Measurements from ENCODE around the gene VSIG10. TPM values are rescaled to one million over a fixed set of nuclear protein-coding genes. Genes with fewer than 3 reads are reported as not detected.

The VSIG10 gene
- total and polyA plus RNA-seq, 7 donors: 22.2 to 59.9 (median 28.5) TPM

GRCh38 chr12:118053071-118053985 is 50.5 kb downstream of the VSIG10 start:
- Histone ChIP-seq H3K27me3 (no peaks in the 10 kb centered on the region), H3K27ac (peak overlapping the region; percentile 65 to 75 (median 73)), H3K36me3 (peaks cover 0 to 40% (median 4%) of the 10 kb centered on the region in 4 donors), H3K4me3 (no peak overlapping the region), H3K4me1 (peaks cover 0 to 34% (median 30%) of the 10 kb centered on the region in 4 donors), H3K9me3 (no peaks in the 10 kb centered on the region)
- TF ChIP-seq EP300 (IDR thresholded peaks at IDR 0.05) (no peak), POLR2A (IDR thresholded peaks at IDR 0.05) (no peak), POLR2AphosphoS5 (IDR thresholded peaks at IDR 0.05) (no peak), CTCF (IDR thresholded peaks at IDR 0.05) (no peak)
- DNase-seq: no peak
- intact Hi-C loops (cut with DNase I): no loop called here
- WGBS, 2 donors: 73 to 88% methylated on average over 10 of the region's 10 CpGs

DNA sequence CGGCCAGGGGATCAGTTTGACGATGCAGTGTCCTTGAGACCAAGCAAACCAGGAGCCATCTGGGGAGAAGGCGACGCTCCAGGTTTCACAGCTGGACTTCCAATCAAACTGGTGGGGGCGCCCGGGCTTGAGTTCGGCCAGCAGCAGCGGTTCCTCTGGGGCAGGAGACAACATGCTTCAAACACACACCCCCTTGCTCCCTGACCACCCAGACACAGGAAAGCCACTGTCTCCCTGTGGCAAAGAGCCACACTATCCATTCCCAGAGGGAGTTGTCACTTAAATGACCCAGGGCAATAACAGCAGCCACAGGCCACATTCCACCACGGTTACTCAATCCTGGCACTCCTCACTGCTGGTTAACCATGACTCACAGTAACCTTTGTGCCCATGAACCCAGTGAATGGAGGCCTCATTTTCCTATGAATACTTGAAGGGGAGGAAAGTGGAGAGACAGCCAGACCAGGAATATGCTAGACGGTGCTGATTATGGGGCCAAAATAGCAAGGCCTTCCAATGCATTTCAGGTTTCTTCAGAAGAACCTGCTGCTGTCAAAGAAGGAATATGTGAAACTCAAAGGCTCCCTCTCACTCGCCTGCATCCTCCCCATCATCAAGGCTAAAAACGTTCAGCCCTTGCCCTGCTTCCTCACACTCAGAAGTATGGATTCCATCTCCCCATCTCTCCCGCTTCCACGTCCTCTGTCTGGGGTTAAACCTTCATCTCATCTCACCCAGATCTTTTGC is 51.3 kb downstream of the VSIG10 start:
- peaks cover 0 to 34% (median 30%) of the 10 kb centered on the region in 4 donors for H3K4me1 ChIP-seq
- peak; percentile 88 for DNase-seq
- H3K9me3 ChIP-seq: no peaks in the 10 kb centered on the region
- no peaks in the 10 kb centered on the region for H3K27me3 ChIP-seq
- no peak overlapping the region for H3K4me3 ChIP-seq
- intact Hi-C loops (cut with DNase I): no loop called here
- 16 to 59% methylated on average over 14 of the region's 14 CpGs for WGBS, 2 donors
- H3K36me3 ChIP-seq: peaks cover 0 to 47% (median 4%) of the 10 kb centered on the region in 4 donors
- no peak for TF ChIP-seq POLR2A (IDR thresholded peaks at IDR 0.05)
- peak; percentile 38 to 73 (median 71) for TF ChIP-seq POLR2AphosphoS5 (IDR thresholded peaks at IDR 0.05)
- peak overlapping the region; percentile 65 to 75 (median 73) for H3K27ac ChIP-seq

GRCh38 chr12:118050972-118051910 is 52.6 kb downstream of the VSIG10 start:
- H3K36me3 ChIP-seq: peaks cover 0 to 47% (median 4%) of the 10 kb centered on the region in 4 donors
- no peaks in the 10 kb centered on the region for H3K9me3 ChIP-seq
- H3K27me3 ChIP-seq: no peaks in the 10 kb centered on the region
- no peak overlapping the region for H3K4me3 ChIP-seq
- no peak for DNase-seq
- peak overlapping the region in 3 of 4 donors; percentile 65 to 75 (median 74) for H3K27ac ChIP-seq
- TF ChIP-seq POLR2AphosphoS5 (IDR thresholded peaks at IDR 0.05): no peak
- no peak for TF ChIP-seq EP300 (IDR thresholded peaks at IDR 0.05)
- no peak for TF ChIP-seq POLR2A (IDR thresholded peaks at IDR 0.05)
- no peak for TF ChIP-seq CTCF (IDR thresholded peaks at IDR 0.05)
- intact Hi-C loops (cut with DNase I): no loop called here
- 89 to 90% methylated on average over 12 of the region's 12 CpGs for WGBS, 2 donors
- peaks cover 0 to 24% (median 23%) of the 10 kb centered on the region in 4 donors for H3K4me1 ChIP-seq

- peaks cover 0 to under 1% (median 0%) of the 10 kb centered on the region in 4 donors for H3K4me1 ChIP-seq
- H3K36me3 ChIP-seq: peaks cover 10 to 80% (median 14%) of the 10 kb centered on the region in 4 donors
- intact Hi-C loops (cut with DNase I): no loop called here
- WGBS, 2 donors: 94 to 97% methylated on average over 4 of the region's 4 CpGs
- H3K27ac ChIP-seq: no peak overlapping the region
- no peaks in the 10 kb centered on the region for H3K27me3 ChIP-seq
- no peak for DNase-seq
- H3K4me3 ChIP-seq: no peak overlapping the region
- TF ChIP-seq CTCF (IDR thresholded peaks at IDR 0.05) (no peak), EP300 (IDR thresholded peaks at IDR 0.05) (no peak), POLR2AphosphoS5 (IDR thresholded peaks at IDR 0.05) (no peak), POLR2A (IDR thresholded peaks at IDR 0.05) (no peak)
- no peaks in the 10 kb centered on the region for H3K9me3 ChIP-seq
These were observed 57.4 kb downstream of the VSIG10 start for GRCh38 chr12:118046430-118046829.
